HFF-Myc (cell line): ENCODE results near the gene GNGT1.

Source experiments
- DNase-seq: peaks from one replicate; pipeline ENCODE4 v3.0.0-alpha.2; 2011; ENCODE audit warnings: low read depth; ENCODE audit errors: extremely low read depth
- H3K4me3 ChIP-seq: replicated peaks from 2 replicates; pipeline ENCODE4 v1.5.1; 2011; ENCODE audit warnings: low read depth, mild to moderate bottlenecking, control low read depth, low read length
- TF ChIP-seq, protein P1 (sequence below): IDR thresholded peaks from 2 replicates; pipeline ENCODE4 v1.5.1; 2012; ENCODE audit warnings: mild to moderate bottlenecking, low read depth, low read length, control low read depth; ENCODE audit errors: missing control alignments

GNGT1 gene

DNA sequence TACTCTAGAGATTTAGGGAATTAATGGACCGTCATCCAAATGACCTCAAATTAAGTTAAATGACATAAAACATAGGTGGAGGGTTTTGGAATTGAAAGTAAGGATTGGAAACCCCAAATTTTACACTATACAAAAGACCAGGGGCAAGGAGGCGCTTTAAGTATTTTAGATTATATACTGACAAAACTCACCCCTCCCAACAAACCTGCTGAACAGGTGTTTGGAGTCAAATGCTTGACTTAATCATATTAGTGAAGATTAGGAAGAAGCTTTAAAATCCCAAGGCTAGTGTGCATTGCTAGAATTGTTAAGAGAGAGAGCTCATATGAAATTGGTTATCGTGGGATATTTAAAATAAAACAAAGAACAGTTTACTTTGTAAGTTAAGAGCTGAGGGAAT is at the start of gene GNGT1:
Gene GNGT1, plus strand, starts transcription at position 301 of the 400 bp plus-strand sequence. CDS start 180 bp downstream, outside the sequence.
- H3K4me3 ChIP-seq, result no peak within 1 kb of the TSS
- TF ChIP-seq, protein P1, sequence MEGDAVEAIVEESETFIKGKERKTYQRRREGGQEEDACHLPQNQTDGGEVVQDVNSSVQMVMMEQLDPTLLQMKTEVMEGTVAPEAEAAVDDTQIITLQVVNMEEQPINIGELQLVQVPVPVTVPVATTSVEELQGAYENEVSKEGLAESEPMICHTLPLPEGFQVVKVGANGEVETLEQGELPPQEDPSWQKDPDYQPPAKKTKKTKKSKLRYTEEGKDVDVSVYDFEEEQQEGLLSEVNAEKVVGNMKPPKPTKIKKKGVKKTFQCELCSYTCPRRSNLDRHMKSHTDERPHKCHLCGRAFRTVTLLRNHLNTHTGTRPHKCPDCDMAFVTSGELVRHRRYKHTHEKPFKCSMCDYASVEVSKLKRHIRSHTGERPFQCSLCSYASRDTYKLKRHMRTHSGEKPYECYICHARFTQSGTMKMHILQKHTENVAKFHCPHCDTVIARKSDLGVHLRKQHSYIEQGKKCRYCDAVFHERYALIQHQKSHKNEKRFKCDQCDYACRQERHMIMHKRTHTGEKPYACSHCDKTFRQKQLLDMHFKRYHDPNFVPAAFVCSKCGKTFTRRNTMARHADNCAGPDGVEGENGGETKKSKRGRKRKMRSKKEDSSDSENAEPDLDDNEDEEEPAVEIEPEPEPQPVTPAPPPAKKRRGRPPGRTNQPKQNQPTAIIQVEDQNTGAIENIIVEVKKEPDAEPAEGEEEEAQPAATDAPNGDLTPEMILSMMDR, result no peak
- DNase-seq, result no peak

DNA sequence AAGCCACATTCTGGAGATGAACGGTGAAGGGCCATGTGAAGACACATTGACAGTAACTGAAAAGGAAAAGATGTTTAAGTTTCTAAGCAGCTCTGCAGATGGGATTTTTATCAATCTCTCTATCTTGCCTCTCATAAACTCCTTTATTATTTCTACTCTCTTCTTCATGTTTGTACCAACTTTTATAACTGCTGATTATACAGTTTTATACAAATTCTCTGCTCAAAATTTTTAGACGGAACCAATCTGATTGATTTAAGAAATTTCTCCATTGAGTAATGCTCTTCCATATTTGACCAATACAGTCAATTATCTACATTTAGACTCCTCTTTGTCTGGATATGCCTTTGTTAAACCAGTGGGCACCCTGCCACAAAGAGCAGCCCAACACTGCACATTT is 47.5 kb upstream of the GNGT1 start:
- DNase-seq, result no peak
- no peak overlapping the region for H3K4me3 ChIP-seq
- TF ChIP-seq, protein P1, result no peak

DNA sequence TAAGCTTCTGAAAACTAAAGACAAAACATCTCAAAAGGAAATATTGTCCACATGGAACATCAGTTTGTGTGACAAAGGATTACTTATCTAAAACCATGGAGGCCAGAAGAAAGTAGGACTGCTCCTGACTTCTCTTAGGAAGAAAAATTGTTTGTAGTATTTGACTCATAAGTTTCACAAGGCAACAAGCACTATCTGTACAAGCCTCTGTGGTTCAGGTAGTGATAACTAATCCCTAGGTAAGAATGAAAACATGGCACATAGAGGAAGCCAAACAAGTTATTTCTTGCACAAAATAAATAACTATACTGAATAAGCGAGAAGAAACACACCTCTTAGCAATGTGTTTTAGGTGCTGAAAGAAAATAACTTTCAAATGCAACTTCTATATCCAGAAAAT is 46.1 kb upstream of the GNGT1 start:
- DNase-seq, result no peak
- no peak overlapping the region for H3K4me3 ChIP-seq
- TF ChIP-seq, protein P1, result no peak

DNA sequence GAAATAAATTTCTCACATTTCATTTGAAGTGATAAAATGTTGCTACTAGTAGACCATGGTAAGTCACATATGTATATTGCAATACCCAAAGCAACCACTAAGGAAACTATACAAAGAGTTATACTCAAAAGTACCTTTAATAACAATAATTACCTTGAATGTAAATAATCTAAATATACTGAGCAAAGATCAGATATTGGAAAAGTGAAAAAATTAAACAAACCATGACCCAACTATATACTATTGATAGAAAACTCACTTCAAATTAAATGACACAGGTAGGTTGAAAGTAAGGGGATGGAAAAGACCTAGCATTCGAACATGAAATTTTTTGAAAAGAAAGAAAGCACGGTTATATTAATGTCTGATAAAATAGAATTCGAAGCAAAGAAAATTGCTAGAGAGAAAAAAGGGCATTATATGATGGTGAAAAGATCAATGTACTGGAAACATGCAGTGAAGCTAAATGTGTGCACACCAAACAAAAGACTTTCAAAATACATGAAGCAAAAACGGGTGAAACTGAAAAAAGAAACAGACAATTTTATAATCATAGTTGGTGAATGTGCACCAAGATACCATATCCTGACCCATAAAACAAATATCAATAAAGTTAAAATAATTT is 44.9 kb upstream of the GNGT1 start:
- DNase-seq, result no peak
- TF ChIP-seq, protein P1, result no peak
- H3K4me3 ChIP-seq, result no peak overlapping the region

DNA sequence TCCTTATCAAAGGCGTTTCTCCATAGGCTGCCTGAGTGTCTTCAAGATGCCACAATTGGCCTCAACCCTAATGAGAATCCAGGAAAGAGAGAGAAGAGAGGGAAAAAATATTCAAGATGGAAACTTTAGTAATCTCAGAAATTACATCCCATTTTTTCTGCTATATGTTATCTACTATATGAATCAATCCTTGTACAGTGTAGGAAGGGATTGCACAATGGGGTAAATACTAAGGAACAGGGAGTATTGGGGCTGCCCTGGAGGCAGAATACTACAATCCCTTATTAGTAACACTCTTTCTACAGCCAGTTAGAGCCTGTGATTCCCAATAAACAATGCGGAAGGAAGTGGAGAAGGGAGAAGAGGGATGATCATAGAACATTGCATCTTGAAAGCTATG is 43.7 kb upstream of the GNGT1 start:
- no peak for DNase-seq
- TF ChIP-seq, protein P1, result no peak
- no peak overlapping the region for H3K4me3 ChIP-seq

DNA sequence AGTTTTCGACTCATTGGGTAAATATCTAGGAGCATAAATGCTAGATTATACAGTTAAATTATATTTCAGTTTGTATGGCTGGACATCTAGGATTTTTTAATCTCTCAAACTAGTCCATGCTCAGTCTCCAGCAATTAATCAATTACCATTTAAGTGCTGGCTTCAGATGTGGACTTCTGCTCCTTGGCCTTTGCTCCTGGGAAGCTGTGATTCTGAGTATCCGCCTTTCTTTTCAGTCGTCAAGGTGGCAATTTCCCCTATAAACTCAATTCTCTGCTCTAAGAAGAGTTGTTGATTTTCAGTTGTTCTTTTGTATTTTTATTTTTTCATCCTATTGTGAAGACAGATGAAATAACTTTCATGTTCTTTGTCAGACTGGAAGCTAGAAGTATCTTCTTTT is 39.5 kb upstream of the GNGT1 start:
- H3K4me3 ChIP-seq, result no peak overlapping the region
- no peak for DNase-seq
- TF ChIP-seq, protein P1, result no peak
